Activated CD4-positive, CD25-positive, alpha-beta regulatory T cell treated with anti-CD3 and anti-CD28 coated beads, Interleukin-2, amount 50 U/mL, for 16 hours (primary cell): ENCODE data around the gene SASH1.
"Not testable (repeated sequence)": the region's sequence is repeated elsewhere in the genome, so short reads cannot be mapped to it uniquely, and the experiment has no call there.

ENCODE experiments used
- DNase-seq: peaks from one replicate; pipeline ENCODE4 v3.0.0-alpha.2; 2020; ENCODE audit warnings: low read depth, low spot score

SASH1 gene

GRCh38 chr6:148578837-148579565, 236.4 kb downstream of the SASH1 start:
- DNase-seq = no peak

- no peak for DNase-seq
Observed at GRCh38 chr6:148580442-148580841, 237.8 kb downstream of the SASH1 start.

- DNase-seq = no peak
Observed at GRCh38 chr6:148583631-148584030, 241.0 kb downstream of the SASH1 start.

DNA sequence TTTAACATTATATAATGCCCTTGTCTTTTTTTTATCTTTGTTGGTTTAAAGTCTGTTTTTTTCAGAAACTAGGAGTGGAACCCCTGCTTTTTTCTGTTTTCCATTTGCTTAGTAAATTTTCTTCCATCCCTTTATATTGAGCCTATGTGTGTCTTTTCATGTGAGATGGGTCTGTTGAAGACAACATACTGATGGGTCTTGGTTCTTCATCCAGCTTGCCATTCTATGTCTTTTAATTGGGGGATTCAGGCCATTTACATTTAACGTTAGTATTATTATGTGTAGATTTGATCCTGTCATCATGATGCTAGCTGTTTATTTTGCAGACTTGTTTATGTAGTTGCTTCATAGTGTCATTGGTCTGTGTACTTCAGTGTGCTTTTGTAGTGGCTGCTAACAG, 243.0 kb downstream of the SASH1 start:
- DNase-seq = not testable (repeated sequence)

GRCh38 chr6:148590883-148591282, 248.2 kb downstream of the SASH1 start:
- DNase-seq = no peak

GRCh38 chr6:148591656-148592055, 249.0 kb downstream of the SASH1 start:
- DNase-seq = no peak

DNA sequence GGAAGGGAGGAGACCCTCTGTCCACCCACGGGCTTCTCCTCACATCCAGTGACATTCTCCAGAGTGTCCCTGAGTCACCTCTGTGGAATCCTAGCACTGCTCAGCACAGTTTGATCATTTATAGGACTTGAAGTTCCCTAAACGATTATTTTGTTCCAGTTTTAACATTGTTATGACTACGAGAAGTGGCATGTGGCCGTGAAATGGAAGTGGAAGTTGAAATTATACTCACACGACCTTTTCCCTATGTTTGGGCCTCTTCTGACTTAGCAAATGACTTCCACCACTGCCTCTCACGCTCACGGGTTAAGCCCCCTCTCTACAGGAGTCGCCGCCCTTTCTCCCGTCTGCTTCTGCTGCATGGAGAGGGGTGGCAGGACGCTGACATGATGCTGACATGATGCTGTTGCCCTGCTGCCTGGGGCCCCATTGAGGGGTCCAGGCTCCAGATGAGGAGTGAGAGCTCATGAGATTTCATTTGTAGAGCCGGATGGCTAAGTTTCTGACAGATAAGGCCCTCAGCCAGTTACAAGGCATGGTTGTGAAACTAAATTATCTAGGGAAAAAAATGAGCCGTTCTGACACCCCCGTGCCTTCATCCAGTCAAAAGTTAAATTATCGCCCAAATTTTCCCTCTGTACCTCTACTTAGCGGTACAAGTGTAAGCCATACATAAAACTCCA, 250.6 kb downstream of the SASH1 start:
- no peak for DNase-seq

- DNase-seq = no peak
Observed at GRCh38 chr6:148593813-148594170, 251.2 kb downstream of the SASH1 start.

GRCh38 chr6:148595550-148595949, 252.9 kb downstream of the SASH1 start:
- no peak for DNase-seq

GRCh38 chr6:148596891-148597455, 254.3 kb downstream of the SASH1 start:
- no peak for DNase-seq

DNA sequence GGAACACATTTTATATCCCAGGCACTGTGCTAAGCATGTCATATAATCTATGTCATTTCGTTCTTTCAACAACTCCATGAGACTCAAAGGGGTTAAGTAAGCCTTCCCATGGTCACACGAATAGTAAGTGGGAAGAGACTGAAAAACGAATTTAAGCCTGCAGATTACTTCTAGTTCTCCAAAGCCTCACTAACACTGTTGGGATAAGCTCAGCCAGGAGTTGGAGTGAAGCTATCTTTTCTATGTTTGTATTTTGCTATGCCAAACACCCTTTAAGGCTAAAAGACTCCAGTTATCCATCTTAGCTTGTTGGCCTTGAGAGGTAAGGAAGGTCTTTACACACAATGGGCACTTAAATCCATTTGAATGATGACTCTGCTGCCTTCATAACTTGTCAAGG, 256.1 kb downstream of the SASH1 start:
- DNase-seq = no peak

GRCh38 chr6:148599967-148600426, 257.4 kb downstream of the SASH1 start:
- DNase-seq = no peak
